SK-MEL-5 (cell line): ENCODE measurements around the gene E2F6. TPM values are rescaled to one million over a fixed set of nuclear protein-coding genes. Genes with fewer than 3 reads are reported as not detected.

Experiments
- DNase-seq: peaks from one replicate; pipeline ENCODE4 v3.0.0-alpha.2; 2016; ENCODE audit warnings: low read depth, low spot score
- in situ Hi-C: cut with HindIII; loops from 2 replicates; pipeline ENCODE4 v1.10.0; 2016; ENCODE audit warnings: low sequenced_read_pairs, high pct_unique_total_duplicates, low pct_unique_long_range_greater_than_20kb
- total RNA-seq: library from RNA; depleted of rRNA; stranded (reverse); fragments of >200 nt; shearing (Covaris generic); gene quantifications from 2 replicates; pipeline ENCODE4 v1.2.3, GENCODE V29; 2014

Gene E2F6
- total RNA-seq, 1 experiment from 2014 or later = 44.4 TPM

DNA sequence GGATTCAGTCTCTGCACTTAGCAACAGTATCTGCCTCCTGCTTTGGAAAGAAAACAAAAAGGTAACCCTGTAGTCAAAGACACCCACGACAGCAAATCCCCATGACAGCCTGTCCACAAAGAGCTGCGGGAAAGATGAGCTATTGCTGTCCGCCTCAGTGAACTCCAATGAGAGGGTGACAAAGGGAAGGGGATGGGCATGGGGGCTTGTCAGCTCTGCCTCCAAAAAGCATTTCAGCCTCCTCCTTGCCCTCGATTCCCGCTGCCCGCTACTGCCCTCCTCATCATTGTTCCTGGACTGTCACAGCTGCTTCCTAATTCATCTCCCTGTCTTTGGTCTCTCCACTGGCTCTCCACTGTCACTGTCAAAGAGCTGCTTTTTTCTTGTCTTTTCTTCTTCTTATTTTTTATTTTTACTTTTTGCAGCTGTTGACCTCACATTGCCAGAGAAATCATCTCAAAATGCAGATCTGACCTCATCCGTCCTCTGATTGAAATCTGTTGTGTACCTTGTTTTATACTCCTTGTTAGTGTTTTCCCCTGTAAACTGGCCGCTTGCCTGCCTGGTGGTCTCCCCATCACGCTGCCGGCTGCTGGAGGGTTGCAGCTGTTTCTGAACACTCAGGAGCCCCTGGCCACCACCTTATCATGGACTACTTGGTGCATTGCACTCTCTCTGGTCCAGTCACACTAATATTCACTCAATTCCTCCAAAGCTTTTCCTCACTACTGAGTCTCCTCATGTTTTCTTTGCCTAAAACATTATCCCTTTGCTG, 7.9 kb upstream of the E2F6 start:
- no peak for DNase-seq
- in situ Hi-C loops = no loop called here

DNA sequence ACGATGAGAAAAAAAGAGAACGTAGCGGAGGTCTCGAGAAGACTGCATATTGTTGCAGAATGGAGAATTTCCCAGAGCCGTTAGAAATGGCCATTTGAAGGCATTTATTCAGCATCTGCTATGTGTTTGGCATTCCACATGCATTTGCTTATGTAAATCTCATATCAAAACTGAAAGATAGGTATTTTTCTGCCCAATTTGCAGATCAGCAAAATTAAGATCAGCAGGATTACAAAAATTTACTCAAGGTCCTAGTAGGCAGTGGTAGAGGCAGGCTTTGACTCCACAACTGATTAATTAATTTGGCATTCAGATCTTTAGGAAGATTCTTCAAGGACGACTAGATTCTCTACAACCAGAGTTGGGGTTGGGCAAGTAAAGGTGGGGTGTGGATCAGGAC, 1.8 kb upstream of the E2F6 start:
- no peak for DNase-seq
- in situ Hi-C loops = no loop called here

DNA sequence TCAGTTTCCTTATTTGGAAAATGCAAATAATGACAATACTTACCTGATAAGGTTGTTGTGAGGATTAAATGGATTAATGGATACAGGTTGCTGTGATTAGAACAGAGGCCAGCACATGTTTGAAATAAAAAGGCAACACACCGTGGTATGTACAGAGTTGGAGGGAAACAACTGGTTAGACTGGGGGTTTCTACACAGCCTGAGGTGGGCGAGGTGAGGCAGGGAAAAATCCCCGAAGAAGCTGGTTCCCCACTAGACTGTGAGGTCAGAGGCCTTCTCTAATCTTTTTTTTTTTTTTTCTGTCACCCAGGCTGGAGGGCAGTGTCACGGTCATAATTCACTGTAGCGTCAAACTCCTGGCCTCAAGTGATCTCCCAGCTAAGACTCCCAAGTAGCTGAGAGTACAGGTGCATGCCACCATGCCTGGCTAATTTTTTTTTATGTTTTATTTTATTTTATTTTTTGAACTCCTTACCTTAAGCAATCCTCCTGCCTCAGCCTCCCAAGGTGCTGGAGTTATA, 1.2 kb upstream of the E2F6 start:
- DNase-seq = no peak
- in situ Hi-C loops = no loop called here

DNA sequence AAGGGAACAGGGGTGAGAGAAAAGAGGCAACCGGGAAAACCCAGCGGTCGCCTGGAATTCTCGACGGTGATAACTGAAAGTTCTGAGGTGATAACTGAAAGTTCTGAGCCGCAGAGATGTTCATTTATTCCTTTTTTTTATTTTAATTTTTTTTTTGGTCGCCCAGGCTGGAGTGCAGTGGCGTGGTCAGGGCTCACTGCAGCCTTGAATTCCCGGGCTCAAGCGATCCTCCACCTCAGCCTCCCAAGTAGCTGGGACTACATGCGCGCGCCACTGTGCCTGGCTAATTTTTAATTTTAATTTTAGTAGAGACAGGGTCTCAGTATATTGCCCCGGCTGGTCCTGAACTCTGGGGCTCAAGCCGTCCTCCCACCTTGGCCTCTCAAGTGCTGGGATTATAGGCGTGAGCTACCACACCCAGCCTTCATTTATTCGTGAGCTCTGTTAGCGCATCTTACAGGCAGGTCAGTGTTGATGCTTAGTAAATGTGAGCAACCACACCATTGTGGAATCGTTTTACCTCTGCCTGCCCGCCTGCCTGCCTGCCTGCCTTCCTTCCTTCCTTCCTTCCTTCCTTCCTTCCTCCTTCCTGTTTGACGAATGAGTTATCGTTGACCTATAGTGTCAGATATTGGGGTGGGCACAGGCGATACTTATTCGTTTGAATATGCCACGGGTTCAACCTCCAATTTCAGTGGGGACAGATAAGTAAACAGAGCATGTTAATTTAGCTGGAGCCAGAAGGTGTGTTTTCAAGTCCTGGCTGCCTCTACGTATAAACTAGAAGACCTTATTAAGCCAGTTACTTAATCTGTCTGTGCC, 557 bp upstream of the E2F6 start:
- in situ Hi-C loops = no loop called here
- DNase-seq = no peak

DNA sequence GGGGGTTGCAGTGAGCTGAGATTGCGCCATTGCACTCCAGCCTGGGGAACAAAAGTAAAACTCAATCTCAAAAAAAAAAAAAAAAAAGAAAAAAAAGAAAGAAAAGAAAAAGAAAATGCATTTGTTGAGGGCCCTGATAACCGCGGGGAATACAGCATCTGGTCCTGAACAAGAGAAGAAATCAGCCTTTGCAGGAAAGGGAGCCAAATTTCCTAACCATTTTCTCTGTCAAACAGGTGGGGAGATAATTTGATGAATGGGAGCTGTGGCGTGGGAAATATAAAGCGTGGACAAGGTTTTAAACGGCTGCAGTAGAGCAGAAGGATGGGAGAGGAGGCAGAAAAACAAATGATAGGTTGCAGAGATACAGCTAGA, 864 bp downstream of the E2F6 start:
- in situ Hi-C loops = no loop called here
- DNase-seq = no peak

DNA sequence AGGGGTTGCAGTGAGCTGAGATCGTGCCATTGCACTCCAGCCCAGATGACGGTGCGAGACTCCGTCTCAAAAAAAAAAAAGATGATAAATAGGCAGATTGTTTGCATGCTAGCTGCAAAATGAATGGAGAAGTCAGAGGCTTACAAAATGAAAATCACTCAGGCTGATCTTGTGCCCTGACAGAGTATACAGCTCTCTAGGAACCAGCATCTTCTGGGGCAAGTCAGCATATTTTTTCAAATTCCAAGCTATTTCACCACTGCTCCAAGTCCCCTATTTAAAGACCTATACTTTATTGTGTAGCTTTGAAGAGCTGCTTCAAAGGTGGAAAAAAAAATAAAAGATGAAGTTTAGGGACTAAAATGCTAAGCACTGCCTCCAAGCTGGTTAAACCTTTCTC, 6.1 kb downstream of the E2F6 start:
- DNase-seq = no peak
- in situ Hi-C loops = no loop called here

DNA sequence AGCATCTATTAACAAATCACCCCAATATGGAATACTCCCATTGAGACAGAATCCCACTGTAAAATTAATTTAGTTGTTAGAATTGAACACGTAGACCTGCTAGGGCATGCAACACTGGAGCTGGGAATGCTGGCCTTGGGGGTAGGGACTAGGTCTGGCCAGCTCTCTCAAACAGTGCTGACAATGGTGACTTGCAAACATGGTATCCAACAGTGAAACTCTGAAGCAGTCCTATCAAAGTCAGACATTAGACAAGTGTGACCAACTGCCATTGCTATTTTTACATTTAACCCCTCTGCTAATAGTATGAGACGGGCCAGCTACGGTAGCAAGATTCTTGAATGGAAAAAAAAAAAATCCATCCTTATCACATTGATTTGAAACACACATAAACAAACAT, 7.2 kb downstream of the E2F6 start:
- no peak for DNase-seq
- in situ Hi-C loops = no loop called here

DNA sequence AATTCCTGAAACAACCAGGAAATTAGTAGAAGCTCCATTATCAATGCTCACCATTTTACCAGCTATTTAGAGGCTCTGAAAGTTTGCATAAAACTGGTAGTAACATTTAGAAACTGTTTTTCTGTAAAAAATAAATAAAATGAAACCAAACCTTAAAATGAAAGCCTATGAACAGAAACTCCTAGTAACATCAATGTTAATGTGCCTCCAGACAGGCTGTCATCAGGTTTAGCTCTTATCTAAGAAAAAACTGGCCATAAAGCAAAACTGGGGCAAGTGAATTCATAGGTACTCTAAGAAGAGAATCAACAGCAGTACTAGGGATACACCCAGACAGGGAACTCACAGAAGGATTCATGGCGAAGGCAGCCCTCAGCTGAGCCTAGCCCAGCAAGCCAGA, 8.0 kb downstream of the E2F6 start:
- in situ Hi-C loops = no loop called here
- no peak for DNase-seq

DNA sequence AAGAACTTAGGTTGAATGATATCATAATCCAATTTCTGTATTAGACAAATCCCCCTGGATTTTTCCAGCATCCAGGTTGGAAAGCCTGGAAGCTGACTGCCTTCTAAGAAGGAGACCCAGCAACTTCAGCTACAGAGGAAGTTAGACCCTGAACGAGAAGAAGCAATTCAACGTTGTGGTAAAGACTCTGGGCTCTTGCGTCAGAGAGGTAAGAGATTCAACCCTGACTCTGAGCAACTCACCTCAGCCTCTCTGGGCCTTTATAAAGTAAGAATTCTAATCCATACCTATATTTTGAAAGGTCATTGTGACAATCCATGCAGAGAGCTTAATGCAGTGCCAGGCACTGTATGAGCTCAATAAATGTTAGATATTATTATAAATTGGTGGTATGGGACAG, 9.7 kb downstream of the E2F6 start:
- in situ Hi-C loops = no loop called here

DNA sequence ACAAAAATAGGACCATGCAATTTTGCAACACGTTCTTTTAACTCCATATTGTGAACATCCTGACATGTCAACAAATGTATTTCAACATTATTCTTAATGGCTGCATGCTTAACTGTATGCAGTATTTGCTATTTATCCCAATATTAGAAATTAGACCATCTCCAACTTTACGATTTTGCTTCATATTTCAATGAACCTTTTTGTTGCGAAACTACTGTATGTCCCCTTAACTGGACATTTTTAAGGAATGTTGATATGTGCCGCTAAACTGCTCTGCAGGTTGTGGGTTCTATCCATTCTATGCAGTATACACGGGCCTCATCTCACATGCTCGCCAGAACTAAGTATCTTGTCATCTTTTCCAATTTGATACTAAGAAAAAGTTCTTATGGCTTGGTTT, 11.1 kb downstream of the E2F6 start:
- DNase-seq = no peak
- in situ Hi-C loops = no loop called here

More for the DNA sequence above, 9.7 kb downstream of the E2F6 start:
- DNase-seq = no peak

DNA sequence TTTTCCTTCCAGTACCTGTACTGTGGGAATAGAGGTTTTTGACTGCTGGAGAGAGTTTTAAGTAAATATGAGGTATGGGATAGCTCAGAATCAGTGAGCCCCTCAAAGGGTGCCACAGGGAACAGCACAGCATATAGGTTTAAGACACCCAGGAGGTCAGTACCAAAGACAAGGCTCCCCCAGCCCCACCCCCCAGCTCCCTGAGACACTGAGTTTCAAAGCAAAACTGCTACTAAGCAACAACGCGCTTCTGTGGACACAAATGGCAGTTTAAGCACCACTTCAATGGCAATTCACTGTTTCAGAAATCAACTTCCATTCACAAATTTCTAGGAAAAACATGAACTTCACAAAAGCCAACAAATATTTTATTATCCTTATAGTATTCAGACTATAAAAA, 15.2 kb downstream of the E2F6 start:
- in situ Hi-C loops = no loop called here
- DNase-seq = no peak

DNA sequence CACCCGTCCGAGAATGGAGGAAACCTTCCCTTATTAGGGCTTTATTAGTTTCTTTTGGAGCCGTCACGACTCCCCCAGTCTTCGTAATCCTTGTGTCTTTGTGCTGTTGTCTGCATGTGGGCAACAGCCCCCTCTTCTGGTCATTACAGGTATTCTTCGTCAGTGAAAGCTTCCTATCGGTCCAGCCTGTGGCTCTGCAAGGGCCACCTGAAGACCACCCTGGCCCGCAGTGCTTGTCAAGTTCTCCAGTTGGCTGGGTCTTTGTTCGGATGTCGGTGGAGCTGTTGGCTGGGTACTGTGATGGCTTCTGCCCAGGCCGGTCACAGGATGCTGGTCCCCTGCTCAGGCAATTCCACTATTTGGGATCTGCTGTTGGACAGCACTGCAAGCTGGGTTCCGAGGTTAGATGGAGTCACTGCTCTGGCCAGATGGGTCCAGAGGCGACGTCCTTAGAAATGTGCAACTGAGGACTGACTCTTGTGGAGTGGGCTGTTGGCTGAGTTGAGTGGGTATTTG, 19.2 kb downstream of the E2F6 start:
- DNase-seq = peak; percentile 74
- in situ Hi-C loops = no loop called here

DNA sequence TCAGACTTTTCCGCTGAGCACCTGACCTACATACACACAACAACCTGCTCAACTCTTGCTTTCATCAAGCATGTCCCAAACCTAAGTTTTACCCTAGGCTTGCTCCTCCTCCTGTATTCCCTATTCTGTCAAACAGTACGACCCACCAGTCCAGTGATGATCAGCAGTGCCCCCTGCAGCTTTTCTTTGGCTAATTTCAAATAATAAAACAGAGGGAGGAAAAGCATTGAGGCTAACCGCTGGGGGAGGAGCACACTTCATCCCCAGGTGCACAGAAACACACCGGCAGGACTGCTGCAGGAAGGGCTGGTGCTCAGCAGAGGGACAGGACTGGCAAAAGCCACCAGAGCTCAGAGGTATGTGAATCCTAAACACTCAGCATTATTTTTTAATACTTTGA, 21.2 kb downstream of the E2F6 start:
- no peak for DNase-seq
- in situ Hi-C loops = no loop called here

DNA sequence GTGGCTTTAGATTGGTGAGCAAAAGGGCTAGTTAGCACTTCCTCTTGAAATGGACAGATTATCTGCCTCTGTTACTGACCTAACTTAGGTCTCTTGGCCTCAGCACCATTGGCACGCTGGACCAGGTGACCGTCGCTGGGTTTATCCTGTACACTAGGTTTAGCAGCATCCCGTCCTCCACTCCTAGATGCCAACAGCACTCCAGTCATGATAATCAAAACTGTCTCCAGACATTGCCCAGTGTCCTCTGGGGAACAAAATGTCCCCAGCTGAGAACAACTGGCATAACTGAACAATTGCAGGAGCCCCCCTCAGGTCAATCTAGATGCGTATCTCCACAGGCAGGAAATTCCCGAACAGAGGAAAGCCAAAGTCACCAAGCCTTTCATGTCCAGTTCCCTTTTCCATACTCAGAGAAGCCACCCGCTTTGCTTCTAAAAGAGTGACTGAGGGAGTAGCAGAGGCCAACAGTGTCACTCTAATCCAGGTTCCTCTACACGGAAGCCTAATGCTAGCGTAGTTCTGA, 27.3 kb downstream of the E2F6 start:
- DNase-seq = no peak
- in situ Hi-C loops = no loop called here

DNA sequence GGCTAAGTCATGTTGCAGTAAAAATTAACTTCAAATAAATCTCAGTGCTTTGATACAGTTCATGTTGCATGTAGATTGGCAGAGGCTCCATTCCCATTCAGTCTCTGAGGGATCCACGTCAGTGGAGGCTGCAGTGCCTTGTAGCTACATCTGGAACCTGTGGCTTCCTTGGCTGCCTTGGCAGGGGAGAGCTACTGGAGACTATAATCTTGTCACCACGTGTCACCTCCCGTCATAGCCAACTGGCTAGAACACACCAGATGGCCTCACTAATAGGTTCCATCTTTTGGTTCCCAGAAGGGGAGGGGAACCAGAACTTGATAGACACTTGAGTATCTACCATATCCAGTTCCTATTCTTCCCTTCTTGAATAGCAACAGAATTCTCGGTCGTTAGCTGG, 28.4 kb downstream of the E2F6 start:
- in situ Hi-C loops = no loop called here

DNA sequence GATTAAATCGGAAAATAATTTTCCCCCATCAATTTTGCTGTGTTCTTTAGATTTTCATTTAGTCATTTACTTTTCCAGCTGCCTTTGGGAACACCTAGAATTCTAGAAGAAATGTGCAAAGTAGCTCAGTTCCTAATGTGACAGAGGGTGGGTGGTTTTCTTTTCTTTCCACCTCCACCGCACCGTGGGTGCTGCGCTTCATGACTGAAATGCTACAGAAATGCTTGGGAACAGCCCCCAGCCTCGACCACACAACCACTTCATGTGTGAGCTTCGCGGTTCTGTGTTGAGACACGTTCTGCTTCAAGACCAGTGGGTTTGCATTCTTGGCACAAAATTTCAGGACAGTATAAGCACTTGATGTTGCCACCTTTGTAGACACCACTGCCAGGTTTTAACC, 30.9 kb downstream of the E2F6 start:
- DNase-seq = no peak
- in situ Hi-C loops = no loop called here

More for the DNA sequence above, 28.4 kb downstream of the E2F6 start:
- no peak for DNase-seq

DNA sequence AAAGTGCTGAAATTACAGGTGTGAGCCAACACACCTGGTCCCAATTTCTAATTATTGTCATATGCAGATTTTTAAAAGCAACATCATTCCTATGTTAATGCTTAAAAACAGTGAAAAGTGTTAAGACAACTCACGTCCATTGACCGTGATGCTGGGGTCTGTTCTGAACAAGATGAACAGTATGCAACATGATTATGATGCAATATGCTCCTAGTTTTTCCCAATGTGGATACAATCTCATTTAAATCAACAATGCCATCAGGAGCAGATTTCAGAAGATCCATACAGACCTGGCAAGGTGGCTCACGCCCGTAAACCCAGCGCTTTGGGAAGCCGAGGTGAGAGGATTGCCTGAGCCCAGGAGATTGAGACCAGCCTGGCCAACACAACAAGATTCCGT, 31.5 kb downstream of the E2F6 start:
- no peak for DNase-seq
- in situ Hi-C loops = no loop called here

DNA sequence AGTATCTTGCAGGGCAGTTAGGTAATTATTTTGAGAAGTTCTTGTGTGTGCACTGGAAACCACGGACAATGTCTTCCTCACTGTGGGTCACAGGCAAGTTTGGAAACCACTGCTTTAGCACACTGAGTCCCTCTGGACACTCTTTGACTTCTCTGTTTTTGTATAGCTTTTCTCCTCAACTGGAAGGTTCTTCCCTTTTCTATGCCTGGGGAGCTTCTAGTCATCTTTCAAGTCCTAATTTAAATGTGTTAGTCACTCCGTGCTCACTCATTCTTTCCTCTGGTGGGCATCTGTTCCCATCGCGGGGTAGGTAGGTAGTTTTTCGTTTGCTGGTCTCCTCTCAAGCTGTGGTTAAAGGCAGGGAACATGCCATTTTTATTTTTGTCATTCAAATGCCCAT, 32.1 kb downstream of the E2F6 start:
- in situ Hi-C loops = no loop called here
- DNase-seq = no peak
